DOHH2 (cell line): Measurements from ENCODE around the gene LNP1.

Source experiments
- EZH2phosphoT487 ChIP-seq: fragments of 200-600 bp; sonication (generic); IDR thresholded peaks from 2 replicates; pipeline ENCODE4 v1.6.1; 2017; ENCODE audit warnings: borderline replicate concordance, mild to moderate bottlenecking, antibody characterized with exemption, low read length, moderate library complexity, mixed read lengths
- TF ChIP-seq, protein P1 (sequence below): fragments of 200-600 bp; sonication (generic); IDR thresholded peaks from one replicate; pipeline ENCODE4 v1.5.1; 2014; ENCODE audit warnings: antibody characterized with exemption, mild to moderate bottlenecking, low read depth, low read length; ENCODE audit not compliant: poor library complexity, severe bottlenecking

DNA sequence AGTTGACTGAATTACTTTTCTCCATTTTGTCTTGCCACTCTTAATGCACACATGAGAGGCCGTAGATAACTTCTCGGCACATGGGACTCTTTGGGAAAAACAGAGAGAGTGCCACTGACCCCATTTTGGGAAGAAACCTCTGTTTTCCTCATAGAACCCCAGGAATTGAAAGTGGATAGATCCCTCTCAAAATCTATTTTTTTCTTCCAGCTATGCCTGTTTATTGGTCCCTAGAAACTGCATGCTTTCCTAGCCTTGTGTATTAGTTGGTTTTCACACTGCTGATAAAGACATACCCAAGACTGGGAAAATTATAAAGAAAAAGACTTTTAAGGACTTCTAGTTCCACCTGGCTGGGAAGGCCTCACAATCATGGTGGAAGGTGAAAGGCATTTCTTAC is 67.3 kb downstream of the LNP1 start:
- TF ChIP-seq, protein P1, sequence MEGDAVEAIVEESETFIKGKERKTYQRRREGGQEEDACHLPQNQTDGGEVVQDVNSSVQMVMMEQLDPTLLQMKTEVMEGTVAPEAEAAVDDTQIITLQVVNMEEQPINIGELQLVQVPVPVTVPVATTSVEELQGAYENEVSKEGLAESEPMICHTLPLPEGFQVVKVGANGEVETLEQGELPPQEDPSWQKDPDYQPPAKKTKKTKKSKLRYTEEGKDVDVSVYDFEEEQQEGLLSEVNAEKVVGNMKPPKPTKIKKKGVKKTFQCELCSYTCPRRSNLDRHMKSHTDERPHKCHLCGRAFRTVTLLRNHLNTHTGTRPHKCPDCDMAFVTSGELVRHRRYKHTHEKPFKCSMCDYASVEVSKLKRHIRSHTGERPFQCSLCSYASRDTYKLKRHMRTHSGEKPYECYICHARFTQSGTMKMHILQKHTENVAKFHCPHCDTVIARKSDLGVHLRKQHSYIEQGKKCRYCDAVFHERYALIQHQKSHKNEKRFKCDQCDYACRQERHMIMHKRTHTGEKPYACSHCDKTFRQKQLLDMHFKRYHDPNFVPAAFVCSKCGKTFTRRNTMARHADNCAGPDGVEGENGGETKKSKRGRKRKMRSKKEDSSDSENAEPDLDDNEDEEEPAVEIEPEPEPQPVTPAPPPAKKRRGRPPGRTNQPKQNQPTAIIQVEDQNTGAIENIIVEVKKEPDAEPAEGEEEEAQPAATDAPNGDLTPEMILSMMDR, result no peak
- no peak for TF ChIP-seq EZH2phosphoT487
